OCI-LY1 (cell line): Measurements from ENCODE around the gene CASD1.

Experiments
- H2AFZ ChIP-seq: fragments of 200-600 bp; sonication (generic), shearing (Covaris generic); 2 replicates; pipeline ENCODE4 v1.6.0; 2014; ENCODE audit warnings: antibody characterized with exemption, mild to moderate bottlenecking, low read length
- H3F3A ChIP-seq: fragments of 200-600 bp; sonication (generic), shearing (Covaris generic); 2 replicates; pipeline ENCODE4 v1.6.0; 2014; ENCODE audit warnings: mild to moderate bottlenecking, antibody characterized with exemption, low read length, moderate library complexity; ENCODE audit not compliant: insufficient read depth
- H3K27ac ChIP-seq: fragments of 200-600 bp; sonication (generic); 2 replicates; pipeline ENCODE4 v1.5.1; 2014; ENCODE audit warnings: low read length, mixed run types, mild to moderate bottlenecking, low read depth; ENCODE audit not compliant: poor library complexity, severe bottlenecking
- H3K27me3 ChIP-seq: fragments of 200-600 bp; sonication (generic); 2 replicates; pipeline ENCODE4 v1.6.0; 2014; ENCODE audit warnings: antibody characterized with exemption, mild to moderate bottlenecking, low read length, moderate library complexity; ENCODE audit not compliant: insufficient read depth
- H3K36me3 ChIP-seq: fragments of 200-600 bp; sonication (generic); 2 replicates; pipeline ENCODE4 v1.6.1; 2014; ENCODE audit warnings: mild to moderate bottlenecking, antibody characterized with exemption, low read length, moderate library complexity, mixed read lengths; ENCODE audit not compliant: insufficient read depth
- H3K4me1 ChIP-seq: fragments of 200-600 bp; sonication (generic); 2 replicates; pipeline ENCODE4 v1.5.1; 2014; ENCODE audit warnings: mild to moderate bottlenecking, low read length, moderate library complexity; ENCODE audit not compliant: insufficient read depth, severe bottlenecking
- H3K4me2 ChIP-seq: fragments of 200-600 bp; sonication (generic), shearing (Covaris generic); 2 replicates; pipeline ENCODE4 v1.6.1; 2014; ENCODE audit warnings: low read length
- H3K4me3 ChIP-seq: fragments of 200-600 bp; sonication (generic); 2 replicates; pipeline ENCODE4 v1.5.1; 2014; ENCODE audit warnings: low read length, low read depth, mild to moderate bottlenecking, mixed read lengths; ENCODE audit not compliant: poor library complexity, severe bottlenecking
- H3K79me2 ChIP-seq: fragments of 200-600 bp; shearing (Covaris generic); 2 replicates; pipeline ENCODE4 v1.6.1; 2016; ENCODE audit warnings: mixed run types, low read length, mixed read lengths; ENCODE audit not compliant: insufficient read depth
- H3K9ac ChIP-seq: fragments of 200-600 bp; sonication (generic), shearing (Covaris generic); 2 replicates; pipeline ENCODE4 v1.6.1; 2014; ENCODE audit warnings: mild to moderate bottlenecking, low read length, mixed read lengths
- H3K9me2 ChIP-seq: fragments of 200-600 bp; sonication (generic), shearing (Covaris generic); 2 replicates; pipeline ENCODE4 v1.6.1; 2014; ENCODE audit warnings: low read depth, mild to moderate bottlenecking, low read length, mixed read lengths
- H3K9me3 ChIP-seq: fragments of 200-600 bp; shearing (Covaris generic); 2 replicates; pipeline ENCODE4 v1.6.1; 2014; ENCODE audit warnings: low read length, mixed read lengths
- H4K20me1 ChIP-seq: fragments of 200-600 bp; sonication (generic), shearing (Covaris generic); 2 replicates; pipeline ENCODE4 v1.6.0; 2016; ENCODE audit warnings: mild to moderate bottlenecking, low read length; ENCODE audit not compliant: insufficient read depth
- EZH2 ChIP-seq: fragments of 200-600 bp; sonication (generic), shearing (Covaris generic); IDR thresholded peaks from 2 replicates; pipeline ENCODE4 v1.8.0; 2017; ENCODE audit warnings: borderline replicate concordance, mixed run types, mild to moderate bottlenecking, antibody characterized with exemption, low read length, moderate library complexity, mixed read lengths
- TF ChIP-seq, protein P1 (sequence below): fragments of 200-600 bp; sonication (generic), shearing (Covaris generic); IDR thresholded peaks from 2 replicates; pipeline ENCODE4 v1.5.1; 2017; ENCODE audit warnings: mild to moderate bottlenecking, antibody characterized with exemption, low read length, moderate library complexity, mixed read lengths

Gene CASD1

DNA sequence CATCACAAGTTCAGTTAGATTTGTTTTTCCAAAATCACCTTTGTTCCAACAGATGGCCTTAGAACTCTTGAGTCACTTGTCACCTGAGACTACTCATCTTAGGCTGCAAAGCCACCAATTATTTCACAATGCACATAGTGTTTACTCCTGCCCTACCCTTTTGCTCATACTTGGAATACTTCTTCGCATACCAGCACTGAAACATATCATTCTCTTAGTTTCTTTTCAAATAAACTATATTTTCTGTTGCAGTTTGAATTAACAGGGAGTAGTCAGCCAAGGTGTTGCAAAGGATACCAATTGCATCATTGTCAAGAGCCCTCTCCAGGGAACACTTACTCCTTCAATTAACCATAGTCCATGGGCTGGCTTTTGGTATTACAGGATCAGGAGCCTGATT is 71.0 kb downstream of the CASD1 start:
- Histone ChIP-seq H3K79me2 (no peaks in the 10 kb centered on the region), H3K27ac (no peak overlapping the region), H3K9me2 (no peaks in the 10 kb centered on the region), H3K27me3 (no peaks in the 10 kb centered on the region), H3K36me3 (no peaks in the 10 kb centered on the region), H3K4me3 (no peak overlapping the region), H3K9ac (no peak overlapping the region), H4K20me1 (no peaks in the 10 kb centered on the region), H2AFZ (no peak overlapping the region), H3K4me1 (peaks cover 9% of the 10 kb centered on the region), H3K4me2 (no peak overlapping the region), H3F3A (no peaks in the 10 kb centered on the region), H3K9me3 (no peaks in the 10 kb centered on the region)
- TF ChIP-seq EZH2 = no peak
- TF ChIP-seq, protein P1, sequence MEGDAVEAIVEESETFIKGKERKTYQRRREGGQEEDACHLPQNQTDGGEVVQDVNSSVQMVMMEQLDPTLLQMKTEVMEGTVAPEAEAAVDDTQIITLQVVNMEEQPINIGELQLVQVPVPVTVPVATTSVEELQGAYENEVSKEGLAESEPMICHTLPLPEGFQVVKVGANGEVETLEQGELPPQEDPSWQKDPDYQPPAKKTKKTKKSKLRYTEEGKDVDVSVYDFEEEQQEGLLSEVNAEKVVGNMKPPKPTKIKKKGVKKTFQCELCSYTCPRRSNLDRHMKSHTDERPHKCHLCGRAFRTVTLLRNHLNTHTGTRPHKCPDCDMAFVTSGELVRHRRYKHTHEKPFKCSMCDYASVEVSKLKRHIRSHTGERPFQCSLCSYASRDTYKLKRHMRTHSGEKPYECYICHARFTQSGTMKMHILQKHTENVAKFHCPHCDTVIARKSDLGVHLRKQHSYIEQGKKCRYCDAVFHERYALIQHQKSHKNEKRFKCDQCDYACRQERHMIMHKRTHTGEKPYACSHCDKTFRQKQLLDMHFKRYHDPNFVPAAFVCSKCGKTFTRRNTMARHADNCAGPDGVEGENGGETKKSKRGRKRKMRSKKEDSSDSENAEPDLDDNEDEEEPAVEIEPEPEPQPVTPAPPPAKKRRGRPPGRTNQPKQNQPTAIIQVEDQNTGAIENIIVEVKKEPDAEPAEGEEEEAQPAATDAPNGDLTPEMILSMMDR = no peak

DNA sequence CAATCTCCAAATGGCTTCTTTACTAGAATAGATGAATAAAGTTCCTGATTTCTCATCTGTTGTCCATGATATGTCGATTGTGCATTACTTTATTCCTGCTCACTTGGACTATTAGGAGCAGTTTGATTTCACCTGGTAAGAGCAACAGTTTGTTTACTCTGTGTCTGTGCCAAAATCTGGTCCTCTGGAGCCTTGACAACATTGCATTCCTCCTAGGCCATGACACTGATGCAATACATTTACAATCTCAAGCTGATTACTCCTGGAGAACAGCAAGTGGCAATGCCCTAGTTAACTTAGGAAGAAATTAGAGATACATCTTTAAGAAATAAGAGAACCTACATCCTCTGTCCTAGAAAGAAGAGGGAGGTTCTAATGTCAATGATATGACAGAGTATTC is 74.5 kb downstream of the CASD1 start:
- H3K9ac ChIP-seq = no peak overlapping the region
- no peak overlapping the region for H2AFZ ChIP-seq
- H3K27me3 ChIP-seq = no peaks in the 10 kb centered on the region
- no peak overlapping the region for H3K27ac ChIP-seq
- no peaks in the 10 kb centered on the region for H3K79me2 ChIP-seq
- TF ChIP-seq, protein P1 = no peak
- no peak for TF ChIP-seq EZH2
- no peaks in the 10 kb centered on the region for H3F3A ChIP-seq
- H3K4me1 ChIP-seq = no peaks in the 10 kb centered on the region
- H3K9me2 ChIP-seq = no peaks in the 10 kb centered on the region
- no peak overlapping the region for H3K4me2 ChIP-seq
- H4K20me1 ChIP-seq = no peaks in the 10 kb centered on the region
- H3K36me3 ChIP-seq = no peaks in the 10 kb centered on the region
- no peaks in the 10 kb centered on the region for H3K9me3 ChIP-seq
- no peak overlapping the region for H3K4me3 ChIP-seq

DNA sequence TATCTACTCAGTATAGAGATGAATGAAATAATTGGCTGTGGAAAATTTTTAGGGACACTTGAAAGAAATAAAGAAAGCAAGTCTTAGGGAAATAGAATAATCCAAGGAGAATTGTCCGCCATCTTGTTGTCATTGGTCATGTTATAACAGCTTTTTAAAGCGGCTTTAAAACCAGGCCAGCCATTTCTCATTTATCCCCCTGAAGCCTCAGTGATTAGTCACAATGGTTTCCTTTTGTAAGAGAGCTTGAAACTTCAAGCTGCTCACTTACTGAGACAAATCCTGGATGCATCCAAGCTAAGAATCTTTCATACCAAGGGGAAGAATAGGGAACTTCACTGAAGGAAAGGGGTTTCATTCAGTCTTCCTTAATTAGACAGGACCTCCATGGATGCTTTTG is 78.5 kb downstream of the CASD1 start:
- H3K9me3 ChIP-seq = no peaks in the 10 kb centered on the region
- no peak overlapping the region for H3K27ac ChIP-seq
- no peaks in the 10 kb centered on the region for H3F3A ChIP-seq
- no peaks in the 10 kb centered on the region for H3K9me2 ChIP-seq
- no peak overlapping the region for H3K4me2 ChIP-seq
- no peaks in the 10 kb centered on the region for H3K27me3 ChIP-seq
- no peak overlapping the region for H3K4me3 ChIP-seq
- TF ChIP-seq, protein P1 = no peak
- TF ChIP-seq EZH2 = no peak
- H3K9ac ChIP-seq = no peak overlapping the region
- H4K20me1 ChIP-seq = no peaks in the 10 kb centered on the region
- H2AFZ ChIP-seq = no peak overlapping the region
- H3K36me3 ChIP-seq = no peaks in the 10 kb centered on the region
- H3K4me1 ChIP-seq = peaks cover 17% of the 10 kb centered on the region
- H3K79me2 ChIP-seq = no peaks in the 10 kb centered on the region
